Measurements from ENCODE around the gene HIP1. TPM values are rescaled to one million over a fixed set of nuclear protein-coding genes. Genes with fewer than 3 reads are reported as not detected.

HIP1 gene
- total and polyA plus RNA-seq, 9 of the 15 experiments (the other 6 are each of a cell fraction or from before 2014, with no cell fraction given): 2.4 to 13.7 (median 9.5) TPM

DNA sequence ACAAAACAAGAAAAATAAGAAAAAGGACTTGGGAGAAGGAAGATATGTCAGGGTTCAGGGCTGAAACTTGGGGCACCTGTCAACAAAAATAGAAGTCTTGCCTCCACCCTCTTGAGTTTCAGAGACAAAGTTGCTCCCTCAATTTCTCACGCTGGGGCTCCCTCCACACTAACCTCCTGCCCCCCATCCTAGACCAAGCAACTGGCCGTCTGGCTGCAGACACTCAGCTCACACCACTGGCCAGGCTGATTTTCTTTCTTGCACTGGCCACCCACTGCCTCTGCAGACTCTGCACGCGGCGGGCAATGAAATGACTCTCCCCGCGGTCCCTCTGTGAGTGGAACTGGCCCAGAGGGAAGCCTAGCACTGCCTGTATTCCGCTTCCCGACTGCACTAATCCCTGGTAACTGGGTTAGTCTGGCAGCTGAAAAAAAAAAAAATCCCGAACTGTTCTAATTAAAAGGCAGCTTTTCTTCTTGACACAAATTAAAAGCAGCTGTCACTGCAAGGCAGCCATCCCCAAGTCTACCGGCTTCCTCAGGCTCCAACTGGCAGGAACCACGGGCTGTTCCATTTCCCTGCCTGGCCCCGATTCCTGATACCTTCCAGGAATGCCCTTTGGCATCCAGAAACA lies 163.1 kb downstream of the HIP1 start:
- no peak overlapping the region for H3K4me2 ChIP-seq (ENCODE audit: insufficient read depth, low read length)
- CTCF ChIA-PET (ENCODE audit: low intra/inter-chr PET ratio): no interaction called here
- H3K9ac ChIP-seq (ENCODE audit: insufficient read depth in 1 of 2, low read depth in 2 of 2, low read length in 2 of 2): no peak overlapping the region
- FAIRE-seq (no peak), ATAC-seq (no peak), DNase-seq (ENCODE audit: extremely low read depth in 1 of 4, low spot score in 3 of 4) (no peak)
- no peak overlapping the region for H3K27ac ChIP-seq (ENCODE audit: extremely low read depth, low read depth, low read length)
- no peaks in the 10 kb centered on the region for H3K9me1 ChIP-seq (ENCODE audit: control insufficient read depth, insufficient read depth, low read length)
- POLR2A ChIA-PET: interaction anchor here (0.6 kb wide), 1 partner anchor 64 kb away, joined by 3 read pairs; no protein-coding TSS in a partner anchor
- no peak overlapping the region for H3K4me3 ChIP-seq
- H2AFZ ChIP-seq (ENCODE audit: low read depth, low read length): no peak overlapping the region
- peaks cover 0 to 6% of the 10 kb centered on the region in 2 experiments; a peak in 1 of 5 replicates for H3K4me1 ChIP-seq (replicated peaks in 1 of 2; ENCODE audit: control insufficient read depth in 2 of 2, insufficient read depth in 2 of 2, low read length in 2 of 2)
- no peaks in the 10 kb centered on the region for H3K79me2 ChIP-seq (ENCODE audit: control insufficient read depth, insufficient read depth, low read length)
- in situ Hi-C loops (cut with MboI): no loop called here
- no TSS peak for BruUV-seq (replicated peaks)
- no peaks in the 10 kb centered on the region; a peak in 1 of 5 replicates for H3K27me3 ChIP-seq (ENCODE audit: control insufficient read depth in 2 of 2, insufficient read depth in 2 of 2, low read length in 2 of 2)
- WGBS (ENCODE audit: insufficient coverage, low coverage, missing lambda C conversion rate): 52% methylated on average over 13 of the region's 13 CpGs
- no peaks in the 10 kb centered on the region for H3K36me3 ChIP-seq (ENCODE audit: control insufficient read depth, insufficient read depth, low read length)
- no peaks in the 10 kb centered on the region for H3K9me3 ChIP-seq (replicated peaks; ENCODE audit: control insufficient read depth, insufficient read depth, low read depth, low read length)
- no peaks in the 10 kb centered on the region for H4K20me1 ChIP-seq (replicated peaks; ENCODE audit: control insufficient read depth, insufficient read depth, low read length)
- intact Hi-C loops (cut with micrococcal nuclease): no loop called here
- TF ChIP-seq, protein P1, sequence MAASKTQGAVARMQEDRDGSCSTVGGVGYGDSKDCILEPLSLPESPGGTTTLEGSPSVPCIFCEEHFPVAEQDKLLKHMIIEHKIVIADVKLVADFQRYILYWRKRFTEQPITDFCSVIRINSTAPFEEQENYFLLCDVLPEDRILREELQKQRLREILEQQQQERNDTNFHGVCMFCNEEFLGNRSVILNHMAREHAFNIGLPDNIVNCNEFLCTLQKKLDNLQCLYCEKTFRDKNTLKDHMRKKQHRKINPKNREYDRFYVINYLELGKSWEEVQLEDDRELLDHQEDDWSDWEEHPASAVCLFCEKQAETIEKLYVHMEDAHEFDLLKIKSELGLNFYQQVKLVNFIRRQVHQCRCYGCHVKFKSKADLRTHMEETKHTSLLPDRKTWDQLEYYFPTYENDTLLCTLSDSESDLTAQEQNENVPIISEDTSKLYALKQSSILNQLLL (CRISPR knock-in tag; IDR thresholded peaks at IDR 0.05; ENCODE audit: borderline replicate concordance): no peak
- TF ChIP-seq KHSRP (IDR thresholded peaks at IDR 0.05) (no peak), MIER1 (IDR thresholded peaks at IDR 0.05; ENCODE audit: low read depth) (no peak)
- TF ChIP-seq, protein P2, sequence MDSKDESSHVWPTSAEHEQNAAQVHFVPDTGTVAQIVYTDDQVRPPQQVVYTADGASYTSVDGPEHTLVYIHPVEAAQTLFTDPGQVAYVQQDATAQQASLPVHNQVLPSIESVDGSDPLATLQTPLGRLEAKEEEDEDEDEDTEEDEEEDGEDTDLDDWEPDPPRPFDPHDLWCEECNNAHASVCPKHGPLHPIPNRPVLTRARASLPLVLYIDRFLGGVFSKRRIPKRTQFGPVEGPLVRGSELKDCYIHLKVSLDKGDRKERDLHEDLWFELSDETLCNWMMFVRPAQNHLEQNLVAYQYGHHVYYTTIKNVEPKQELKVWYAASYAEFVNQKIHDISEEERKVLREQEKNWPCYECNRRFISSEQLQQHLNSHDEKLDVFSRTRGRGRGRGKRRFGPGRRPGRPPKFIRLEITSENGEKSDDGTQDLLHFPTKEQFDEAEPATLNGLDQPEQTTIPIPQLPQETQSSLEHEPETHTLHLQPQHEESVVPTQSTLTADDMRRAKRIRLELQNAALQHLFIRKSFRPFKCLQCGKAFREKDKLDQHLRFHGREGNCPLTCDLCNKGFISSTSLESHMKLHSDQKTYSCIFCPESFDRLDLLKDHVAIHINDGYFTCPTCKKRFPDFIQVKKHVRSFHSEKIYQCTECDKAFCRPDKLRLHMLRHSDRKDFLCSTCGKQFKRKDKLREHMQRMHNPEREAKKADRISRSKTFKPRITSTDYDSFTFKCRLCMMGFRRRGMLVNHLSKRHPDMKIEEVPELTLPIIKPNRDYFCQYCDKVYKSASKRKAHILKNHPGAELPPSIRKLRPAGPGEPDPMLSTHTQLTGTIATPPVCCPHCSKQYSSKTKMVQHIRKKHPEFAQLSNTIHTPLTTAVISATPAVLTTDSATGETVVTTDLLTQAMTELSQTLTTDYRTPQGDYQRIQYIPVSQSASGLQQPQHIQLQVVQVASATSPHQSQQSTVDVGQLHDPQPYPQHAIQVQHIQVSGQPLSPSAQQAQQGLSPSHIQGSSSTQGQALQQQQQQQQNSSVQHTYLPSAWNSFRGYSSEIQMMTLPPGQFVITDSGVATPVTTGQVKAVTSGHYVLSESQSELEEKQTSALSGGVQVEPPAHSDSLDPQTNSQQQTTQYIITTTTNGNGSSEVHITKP (IDR thresholded peaks at IDR 0.05; ENCODE audit: partially characterized antibody): peak; percentile 20
